Hematopoietic multipotent progenitor cell treated with erythropoietin and hydrocortisone succinate and interleukin-3 and kit ligand, for 15 days (in vitro differentiated cells): ENCODE data around the gene PTPRG.

Experiments
- DNase-seq: peaks from one replicate; pipeline ENCODE4 v3.0.0-alpha.2; 2015; ENCODE audit warnings: low spot score

The PTPRG gene

GRCh38 chr3:62070891-62071290, 509.5 kb downstream of the PTPRG start:
- no peak for DNase-seq

DNA sequence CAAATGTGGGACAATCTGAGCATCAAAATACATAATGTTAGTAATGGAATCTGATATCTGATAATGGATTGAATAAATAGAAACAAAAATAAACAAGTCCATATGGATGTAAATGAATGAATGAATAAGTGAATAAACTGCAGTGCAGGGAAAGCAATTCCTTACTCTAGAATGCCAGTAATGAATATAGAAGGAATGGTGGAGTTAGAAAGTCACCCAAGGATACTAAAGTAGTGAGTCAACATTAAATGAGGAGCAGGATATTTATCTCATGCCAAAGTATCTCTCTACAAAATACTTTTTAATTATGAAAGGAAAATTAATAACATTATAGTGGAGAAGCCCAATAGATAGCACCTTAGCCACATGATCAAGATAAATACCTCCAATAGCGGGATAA, 511.7 kb downstream of the PTPRG start:
- DNase-seq, result no peak

- DNase-seq, result no peak
Observed at GRCh38 chr3:62084558-62084957, 523.2 kb downstream of the PTPRG start.

GRCh38 chr3:62088472-62089104, 527.2 kb downstream of the PTPRG start:
- DNase-seq, result no peak

GRCh38 chr3:62090066-62090465, 528.7 kb downstream of the PTPRG start:
- DNase-seq, result no peak

GRCh38 chr3:62090519-62090918, 529.1 kb downstream of the PTPRG start:
- DNase-seq, result no peak

GRCh38 chr3:62093025-62093424, 531.7 kb downstream of the PTPRG start:
- no peak for DNase-seq

DNA sequence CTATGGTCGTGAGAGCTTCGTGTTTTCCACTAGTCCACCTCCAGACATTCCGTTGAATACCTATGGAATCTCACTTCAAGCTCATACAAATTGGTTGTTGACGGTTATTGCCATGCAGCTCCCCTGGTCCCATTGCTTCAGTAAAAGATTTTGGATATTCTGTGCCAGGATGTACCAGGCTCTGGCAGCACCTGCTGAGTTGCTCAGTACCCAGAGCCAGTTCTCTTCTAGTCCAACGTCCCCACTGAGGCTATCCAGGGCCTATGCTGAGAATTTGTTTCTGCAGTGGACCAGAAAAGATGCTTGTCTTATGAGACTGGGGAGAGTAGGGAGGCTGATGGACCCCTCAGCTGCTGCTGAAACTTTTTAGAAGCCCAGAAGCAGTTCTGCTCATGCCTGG, 533.1 kb downstream of the PTPRG start:
- DNase-seq, result no peak

GRCh38 chr3:62095080-62095479, 533.7 kb downstream of the PTPRG start:
- no peak for DNase-seq

DNA sequence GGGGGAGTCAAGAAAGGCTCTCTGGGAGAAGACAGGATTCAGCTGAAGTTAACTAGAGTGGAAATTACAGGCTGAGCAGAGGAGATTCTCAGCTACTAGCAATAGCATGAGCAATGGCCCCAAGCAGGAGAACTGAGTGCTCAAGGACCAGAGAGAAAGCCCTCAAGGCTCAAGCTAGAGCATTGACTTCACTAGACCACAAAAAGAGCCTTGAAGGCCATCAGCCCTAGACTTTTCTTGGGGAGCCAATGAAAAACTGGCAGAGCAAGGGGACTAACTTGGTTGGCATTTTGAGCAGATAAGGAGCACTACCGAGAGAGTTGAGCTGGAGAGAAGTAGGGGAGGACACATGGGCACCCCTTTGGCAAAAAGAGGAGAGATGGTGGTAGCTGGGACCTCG, 534.4 kb downstream of the PTPRG start:
- DNase-seq, result no peak

DNA sequence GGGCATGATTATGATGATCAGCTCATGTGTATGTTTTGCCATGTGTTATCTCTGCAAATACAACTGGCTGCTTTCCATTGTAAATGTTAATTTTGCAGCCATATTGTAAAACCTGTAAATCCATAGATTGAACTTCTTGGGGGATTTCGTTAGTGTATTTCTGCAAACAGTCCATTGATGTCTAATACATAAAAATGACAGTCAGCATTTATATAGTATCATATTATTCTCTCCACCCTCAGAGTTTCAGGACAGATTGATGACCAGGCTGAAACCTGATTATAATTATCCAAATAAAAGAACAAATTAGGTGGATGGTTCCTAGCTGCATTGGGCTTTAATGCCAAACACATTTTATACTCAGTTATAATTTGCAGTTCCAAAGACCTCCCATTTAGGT, 535.1 kb downstream of the PTPRG start:
- DNase-seq, result no peak

GRCh38 chr3:62097121-62097520, 535.8 kb downstream of the PTPRG start:
- DNase-seq, result no peak

DNA sequence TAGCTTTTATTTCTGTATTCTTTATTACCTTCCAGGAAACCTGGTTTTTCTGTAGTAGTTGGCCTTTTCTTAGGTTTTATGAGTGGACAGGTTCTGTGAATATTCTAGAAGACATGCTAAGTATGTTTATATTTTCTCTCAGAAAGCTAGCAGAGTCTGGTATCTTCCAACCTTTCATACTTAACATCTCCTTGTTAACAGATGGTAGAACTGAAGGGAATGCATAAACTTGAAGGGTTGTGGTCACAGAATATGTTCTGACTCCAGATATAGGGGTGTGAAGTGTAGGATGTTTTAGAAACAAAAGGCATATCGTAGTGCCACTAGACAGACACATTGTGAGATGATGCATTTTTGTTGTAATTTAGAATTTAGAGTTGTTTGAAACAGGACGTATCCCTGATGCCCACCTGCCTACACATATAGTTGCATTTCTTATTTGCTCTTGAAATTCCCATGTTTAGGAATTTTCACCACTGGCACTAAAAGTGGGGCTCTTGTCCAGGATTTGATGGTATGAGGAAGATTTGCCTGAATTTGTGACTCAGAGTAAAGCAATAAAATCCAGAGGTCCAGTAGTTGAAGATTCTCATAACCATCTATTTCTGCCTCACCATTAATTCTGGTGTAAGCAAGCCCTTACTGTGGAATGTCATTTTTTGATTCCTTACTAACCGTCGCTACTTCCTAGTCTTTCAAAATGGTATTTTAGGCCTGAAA, 537.4 kb downstream of the PTPRG start:
- no peak for DNase-seq

- DNase-seq, result no peak
Observed at GRCh38 chr3:62100282-62100989, 539.1 kb downstream of the PTPRG start.

- no peak for DNase-seq
Observed at GRCh38 chr3:62101488-62101887, 540.1 kb downstream of the PTPRG start.

GRCh38 chr3:62103531-62103930, 542.2 kb downstream of the PTPRG start:
- no peak for DNase-seq

- DNase-seq, result no peak
Observed at GRCh38 chr3:62109534-62109933, 548.2 kb downstream of the PTPRG start.

GRCh38 chr3:62110443-62111225, 549.3 kb downstream of the PTPRG start:
- DNase-seq, result no peak

GRCh38 chr3:62113092-62113491, 551.7 kb downstream of the PTPRG start:
- no peak for DNase-seq

DNA sequence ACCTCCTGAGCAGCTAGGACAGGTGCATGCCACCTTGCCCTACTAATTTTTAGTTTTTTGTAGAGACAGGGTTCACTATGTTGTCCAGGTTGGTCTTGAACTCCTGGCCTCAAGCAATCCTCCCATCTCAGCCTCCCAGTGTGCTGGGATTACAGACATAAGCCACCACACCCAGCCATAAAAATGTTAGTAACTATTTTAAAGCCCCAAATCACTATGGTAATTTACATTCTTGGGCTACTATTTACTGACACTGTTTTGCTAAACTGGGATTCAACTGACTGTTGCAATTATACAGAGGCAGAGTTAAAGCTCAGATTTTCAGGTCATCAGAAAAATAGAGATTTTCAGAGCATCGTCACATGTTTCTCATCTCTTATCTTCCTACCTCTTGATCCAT, 553.4 kb downstream of the PTPRG start:
- no peak for DNase-seq

DNA sequence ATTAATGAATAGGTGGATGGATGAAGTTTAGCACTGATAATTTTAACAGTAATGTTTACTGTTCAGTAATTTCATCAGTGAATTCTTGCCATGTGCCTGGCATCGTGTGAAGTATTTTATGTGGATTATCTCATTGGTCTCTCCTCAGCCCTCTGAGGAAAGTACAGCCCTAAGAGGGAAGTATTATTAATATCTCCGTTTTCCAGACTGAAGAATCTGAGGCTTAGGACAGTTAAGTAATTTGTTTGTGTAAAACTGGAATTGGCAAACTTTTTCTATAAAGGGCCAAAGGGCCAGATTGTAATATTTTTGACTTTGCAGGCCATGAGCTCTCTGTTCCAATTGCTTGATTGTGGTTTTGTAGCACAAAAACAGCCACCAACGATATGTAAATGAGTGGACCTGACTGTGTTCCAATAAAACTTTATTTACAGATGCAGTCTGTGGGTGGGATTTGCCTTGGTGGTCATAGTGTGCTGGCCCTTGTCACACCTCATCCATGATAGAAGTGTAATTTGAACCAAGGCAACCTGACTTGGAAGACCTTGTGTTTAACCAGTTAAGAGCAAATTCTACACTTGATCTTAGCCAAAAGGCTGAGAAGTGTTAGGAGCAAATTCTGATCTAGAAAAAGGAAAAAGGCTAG, 556.7 kb downstream of the PTPRG start:
- DNase-seq, result no peak

DNA sequence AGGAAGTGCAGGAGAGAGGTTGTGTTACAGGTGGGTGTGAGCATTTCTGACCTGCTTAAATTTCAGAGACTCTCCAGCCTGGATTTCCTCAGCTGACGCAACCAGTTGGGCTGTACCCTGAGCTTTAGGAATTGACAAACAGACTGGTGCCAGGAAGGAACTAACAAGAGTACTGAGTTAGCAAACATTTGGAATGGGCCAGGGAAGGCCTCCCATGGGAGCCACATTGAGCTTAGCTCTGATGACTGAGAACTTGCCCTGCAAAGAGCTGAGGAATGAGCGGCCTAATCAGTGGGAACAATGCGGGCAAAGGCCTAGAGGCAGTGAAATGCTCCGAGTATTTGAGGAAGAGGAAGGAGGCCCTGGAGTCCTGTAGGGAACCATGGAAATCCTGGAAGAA, 557.8 kb downstream of the PTPRG start:
- DNase-seq, result no peak
